DMS153 (cell line): ENCODE data around the gene PCDH9.

ENCODE experiments used
- DNase-seq: peaks from one replicate; lab custom pipeline; 2025; lab: John Stamatoyannopoulos, UW

Gene PCDH9

DNA sequence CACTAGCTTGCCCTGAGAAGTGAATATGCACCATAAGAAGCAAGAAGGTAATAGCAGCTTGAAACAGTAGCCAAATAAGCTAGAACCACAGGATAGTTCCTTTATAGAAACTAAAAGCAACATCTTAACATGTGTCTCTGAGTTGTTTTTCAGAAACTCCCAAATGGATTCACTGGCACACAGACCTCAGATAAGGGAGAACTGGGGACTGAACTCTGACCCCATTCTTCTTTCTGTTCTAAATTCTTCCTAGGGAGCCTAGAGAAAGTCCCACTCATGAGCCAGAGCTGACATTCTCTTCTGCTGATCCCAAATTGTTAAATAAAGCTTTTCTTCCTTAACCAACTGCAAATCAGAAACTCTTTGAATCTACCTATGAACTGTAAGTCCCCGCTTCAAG lies 146.1 kb downstream of the PCDH9 start:
- no peak for DNase-seq

- DNase-seq = no peak
These were observed 146.6 kb downstream of the PCDH9 start for GRCh38 chr13:67083519-67083918.

DNA sequence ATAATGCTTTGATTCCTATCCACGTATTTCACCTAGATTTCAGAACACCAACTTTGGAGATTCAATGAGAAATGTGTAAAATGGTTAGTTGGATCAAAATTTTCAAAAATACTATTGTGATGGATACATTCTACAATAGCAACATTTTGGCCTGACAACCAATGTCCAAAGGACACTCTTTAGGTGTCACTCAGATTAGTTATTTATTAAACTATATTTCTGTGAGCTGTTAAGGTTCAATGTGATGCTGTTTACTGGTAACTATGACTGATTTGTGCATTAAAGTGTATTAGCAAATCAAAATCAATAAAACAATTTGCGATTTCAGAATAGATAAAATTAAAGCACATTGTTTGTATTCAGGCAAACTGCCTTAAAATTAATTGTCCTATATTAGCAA lies 149.8 kb downstream of the PCDH9 start:
- DNase-seq = no peak

- no peak for DNase-seq
These were observed 152.1 kb downstream of the PCDH9 start for GRCh38 chr13:67078062-67078461.

DNA sequence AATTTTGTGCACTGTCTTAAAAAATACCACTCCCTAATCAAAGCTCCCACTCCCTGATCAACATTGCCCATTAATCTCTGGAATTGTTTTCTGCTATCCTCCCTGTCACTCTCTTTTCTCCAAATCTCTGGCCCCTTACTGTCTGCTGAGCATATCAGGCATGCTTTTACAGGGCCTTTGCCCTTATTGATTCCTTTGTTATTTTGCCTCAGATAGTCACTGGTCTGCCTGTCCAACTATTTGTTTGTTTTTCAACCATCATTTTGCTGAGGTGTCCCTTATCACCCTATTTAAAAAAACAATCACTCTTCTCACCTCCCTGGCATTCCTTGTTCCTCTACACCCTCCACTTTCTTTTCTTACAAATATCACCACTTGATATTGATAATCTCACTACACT lies 153.0 kb downstream of the PCDH9 start:
- DNase-seq = no peak

DNA sequence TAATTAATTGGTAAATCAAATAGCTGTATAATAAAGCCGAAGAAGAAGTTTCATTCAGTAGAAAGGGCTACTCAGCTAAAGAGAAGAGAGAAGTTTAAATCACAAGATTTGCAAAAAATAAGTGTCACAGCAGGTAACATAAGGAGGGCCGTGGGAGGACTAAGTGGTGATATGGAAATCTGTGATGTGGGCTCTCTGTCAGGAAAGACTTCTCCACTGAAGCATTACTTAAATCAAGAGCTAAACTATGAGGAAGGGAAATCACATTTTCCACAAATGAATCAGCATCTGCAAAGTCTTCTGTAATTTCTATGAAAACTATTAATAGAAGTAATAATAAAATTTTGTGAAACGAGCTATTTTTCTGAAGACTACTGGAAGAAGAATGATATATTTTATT lies 153.8 kb downstream of the PCDH9 start:
- DNase-seq = no peak

DNA sequence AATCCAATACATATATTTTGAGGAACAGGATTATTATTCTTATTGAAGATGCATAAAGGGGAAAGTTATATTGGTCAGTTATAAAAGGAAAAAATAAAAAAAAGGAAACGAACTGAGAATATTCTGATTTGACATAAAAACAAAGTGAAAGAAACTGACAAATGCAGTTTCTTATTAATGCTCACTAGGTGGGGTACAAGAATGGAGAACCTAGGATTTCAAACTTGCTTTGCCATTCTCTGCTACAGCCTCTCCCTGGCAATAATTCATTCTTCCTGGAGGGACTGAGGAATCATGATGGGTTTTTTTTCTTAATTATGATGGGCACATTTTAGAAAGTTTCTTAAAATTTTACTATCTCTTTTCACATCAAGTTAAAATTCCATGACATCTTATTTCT lies 154.9 kb downstream of the PCDH9 start:
- no peak for DNase-seq

GRCh38 chr13:67071918-67072598 lies 158.1 kb downstream of the PCDH9 start:
- DNase-seq = no peak

GRCh38 chr13:67070306-67070705 lies 159.8 kb downstream of the PCDH9 start:
- DNase-seq = no peak

- DNase-seq = no peak
These were observed 160.9 kb downstream of the PCDH9 start for GRCh38 chr13:67069117-67069767.

- DNase-seq = no peak
These were observed 165.2 kb downstream of the PCDH9 start for GRCh38 chr13:67064920-67065319.

DNA sequence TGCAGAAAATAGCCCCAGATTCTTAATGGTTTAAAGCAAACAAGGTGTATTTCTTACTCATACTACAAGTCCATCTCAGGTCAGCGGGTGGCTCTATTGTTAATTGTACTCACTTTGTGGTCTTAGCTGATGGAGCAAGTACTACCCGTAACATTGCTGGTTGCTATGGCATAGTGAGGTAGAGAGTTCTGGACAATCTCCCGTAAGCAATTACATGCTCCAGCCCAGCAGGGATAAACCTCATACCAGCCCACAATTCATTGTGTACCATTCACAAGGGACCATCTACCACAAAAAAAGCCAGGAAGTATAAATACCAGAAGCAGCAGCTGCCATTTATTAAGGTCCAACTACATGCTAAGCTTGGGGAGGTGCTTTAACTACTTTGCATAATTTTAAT lies 167.1 kb downstream of the PCDH9 start:
- DNase-seq = peak; percentile 9

GRCh38 chr13:67062160-67062559 lies 168.0 kb downstream of the PCDH9 start:
- DNase-seq = no peak

GRCh38 chr13:67061750-67062149 lies 168.4 kb downstream of the PCDH9 start:
- DNase-seq = no peak

DNA sequence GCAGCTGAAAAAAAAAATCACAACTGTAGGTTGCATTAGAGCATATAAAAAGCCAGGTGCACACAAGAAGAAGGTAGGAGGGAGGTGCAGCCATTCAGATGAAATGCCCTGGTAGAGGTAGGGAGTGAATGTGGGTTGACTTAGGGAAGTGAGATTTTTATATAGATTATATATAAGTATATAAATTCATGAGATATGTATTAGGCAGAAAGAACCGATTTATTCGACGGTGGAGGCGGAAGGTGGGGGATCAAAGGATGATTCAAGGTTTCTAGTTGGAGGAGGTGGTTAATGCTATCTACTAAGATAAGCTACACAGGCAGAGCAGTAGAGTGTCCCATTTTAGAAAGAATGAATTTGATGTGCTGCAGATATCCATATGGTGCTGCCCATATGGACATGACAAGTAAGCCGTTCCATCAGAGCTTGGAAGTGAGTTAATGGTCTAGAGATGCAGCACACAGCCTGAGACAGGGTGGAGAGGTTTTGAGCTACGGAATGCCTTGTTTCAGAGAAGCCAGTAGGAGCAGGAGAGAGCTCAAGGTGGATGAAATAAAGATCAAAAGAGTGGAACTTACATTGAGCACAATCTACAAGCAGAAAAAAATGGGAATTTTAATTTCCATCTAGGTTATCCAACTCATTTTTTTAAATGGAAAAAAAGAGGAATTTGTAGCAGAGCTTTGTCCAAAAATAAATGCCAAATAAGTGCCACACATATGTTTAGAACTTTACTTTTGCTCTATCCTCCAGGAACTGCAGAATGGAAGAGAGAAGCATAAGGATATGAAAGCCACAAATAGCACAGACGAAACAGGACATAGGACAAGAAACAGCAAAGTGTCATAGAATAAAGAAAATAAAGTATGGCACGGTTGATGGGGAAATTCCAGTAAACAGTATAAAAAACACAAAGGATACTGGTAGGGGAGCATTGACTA lies 177.3 kb downstream of the PCDH9 start:
- DNase-seq = no peak

- DNase-seq = no peak
These were observed 180.4 kb downstream of the PCDH9 start for GRCh38 chr13:67049744-67050143.

GRCh38 chr13:67048821-67049150 lies 181.3 kb downstream of the PCDH9 start:
- no peak for DNase-seq

GRCh38 chr13:67048084-67048820 lies 181.9 kb downstream of the PCDH9 start:
- DNase-seq = peak; percentile 40

DNA sequence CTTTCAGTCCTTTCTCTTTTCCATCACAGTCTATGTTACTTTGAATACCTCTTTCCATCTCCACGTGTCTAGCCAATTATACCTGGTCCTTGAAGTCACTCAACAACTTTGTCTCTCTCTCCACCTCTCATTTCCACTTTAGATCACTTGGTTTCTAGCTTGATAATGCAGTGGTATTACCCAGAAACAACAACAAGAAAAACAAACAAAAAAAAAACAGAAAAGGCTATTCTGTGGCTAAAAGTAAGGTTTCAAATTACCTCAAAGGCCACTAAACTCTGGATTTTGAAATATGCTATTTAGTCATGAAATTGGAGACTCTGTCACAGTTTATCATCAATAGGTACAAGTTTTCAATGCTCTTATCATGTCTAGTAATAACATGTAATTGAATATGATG lies 184.8 kb downstream of the PCDH9 start:
- DNase-seq = no peak

GRCh38 chr13:67043901-67044300 lies 186.2 kb downstream of the PCDH9 start:
- DNase-seq = no peak

- no peak for DNase-seq
These were observed 187.6 kb downstream of the PCDH9 start for GRCh38 chr13:67042556-67042955.
